ENCODE results near the gene LYSMD2. TPM values are rescaled to one million over a fixed set of nuclear protein-coding genes. Genes with fewer than 3 reads are reported as not detected.

LYSMD2 gene
- total RNA-seq, 4 donors from 2014 or later: 11.0 to 15.0 (median 12.9) TPM

DNA sequence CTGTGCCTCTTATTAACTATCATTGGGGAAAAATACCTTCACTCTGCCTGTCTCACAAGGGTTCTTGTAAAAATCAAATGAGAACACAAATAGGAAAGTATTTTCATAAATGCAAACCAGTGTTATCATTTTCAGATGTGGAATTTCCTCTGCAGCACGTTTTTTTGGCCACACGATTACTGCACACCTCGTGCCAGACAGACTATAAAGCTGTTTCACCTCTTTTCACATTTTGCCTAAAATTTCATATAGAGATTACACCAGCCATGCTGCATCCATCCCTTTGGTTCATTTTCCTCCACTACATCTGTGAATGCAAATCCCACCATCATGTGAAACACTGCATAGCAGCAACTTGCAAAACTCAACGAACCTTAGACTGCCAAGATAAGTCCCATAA is 12.7 kb upstream of the LYSMD2 start:
- 72 to 78% methylated on average over 4 of the region's 4 CpGs for WGBS, 2 donors
- Histone ChIP-seq H3K27me3 (no peaks in the 10 kb centered on the region), H3K4me3 (no peak overlapping the region), H3K4me1 (peaks cover 0 to 24% (median 6%) of the 10 kb centered on the region in 3 donors), H3K36me3 (no peaks in the 10 kb centered on the region), H3K9me3 (no peaks in the 10 kb centered on the region), H3K27ac (no peak overlapping the region)
- TF ChIP-seq, protein P1, sequence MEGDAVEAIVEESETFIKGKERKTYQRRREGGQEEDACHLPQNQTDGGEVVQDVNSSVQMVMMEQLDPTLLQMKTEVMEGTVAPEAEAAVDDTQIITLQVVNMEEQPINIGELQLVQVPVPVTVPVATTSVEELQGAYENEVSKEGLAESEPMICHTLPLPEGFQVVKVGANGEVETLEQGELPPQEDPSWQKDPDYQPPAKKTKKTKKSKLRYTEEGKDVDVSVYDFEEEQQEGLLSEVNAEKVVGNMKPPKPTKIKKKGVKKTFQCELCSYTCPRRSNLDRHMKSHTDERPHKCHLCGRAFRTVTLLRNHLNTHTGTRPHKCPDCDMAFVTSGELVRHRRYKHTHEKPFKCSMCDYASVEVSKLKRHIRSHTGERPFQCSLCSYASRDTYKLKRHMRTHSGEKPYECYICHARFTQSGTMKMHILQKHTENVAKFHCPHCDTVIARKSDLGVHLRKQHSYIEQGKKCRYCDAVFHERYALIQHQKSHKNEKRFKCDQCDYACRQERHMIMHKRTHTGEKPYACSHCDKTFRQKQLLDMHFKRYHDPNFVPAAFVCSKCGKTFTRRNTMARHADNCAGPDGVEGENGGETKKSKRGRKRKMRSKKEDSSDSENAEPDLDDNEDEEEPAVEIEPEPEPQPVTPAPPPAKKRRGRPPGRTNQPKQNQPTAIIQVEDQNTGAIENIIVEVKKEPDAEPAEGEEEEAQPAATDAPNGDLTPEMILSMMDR (IDR thresholded peaks at IDR 0.05): no peak
- TF ChIP-seq POLR2A (IDR thresholded peaks at IDR 0.05): no peak
- DNase-seq: no peak
- intact Hi-C loops (cut with DNase I): no loop called here

DNA sequence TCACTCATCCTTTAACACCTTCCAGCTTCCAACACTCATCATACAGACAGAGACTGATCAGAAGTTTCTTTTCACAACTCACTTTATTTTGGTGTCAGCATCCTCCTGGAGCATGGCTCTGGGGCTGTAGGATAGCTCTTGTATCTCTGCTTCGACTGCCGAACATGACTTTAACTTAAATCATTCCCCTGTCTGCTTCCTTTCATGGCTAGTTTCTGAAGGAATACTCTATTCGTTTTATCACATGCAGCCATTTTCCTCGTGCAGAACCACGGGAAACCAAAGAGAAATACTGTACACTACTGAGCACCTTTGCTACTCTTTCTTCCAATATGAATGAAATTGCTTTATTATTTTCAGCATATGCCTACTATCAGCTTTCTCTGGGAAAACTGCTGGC is 11.9 kb upstream of the LYSMD2 start:
- intact Hi-C loops (cut with DNase I): no loop called here
- Histone ChIP-seq H3K4me3 (no peak overlapping the region), H3K4me1 (peaks cover 0 to 23% (median 6%) of the 10 kb centered on the region in 3 donors), H3K36me3 (no peaks in the 10 kb centered on the region), H3K27me3 (no peaks in the 10 kb centered on the region), H3K9me3 (no peaks in the 10 kb centered on the region), H3K27ac (no peak overlapping the region)
- DNase-seq: no peak
- WGBS, 2 donors: 75 to 81% methylated on average over 5 of the region's 5 CpGs
- TF ChIP-seq POLR2A (IDR thresholded peaks at IDR 0.05): no peak

DNA sequence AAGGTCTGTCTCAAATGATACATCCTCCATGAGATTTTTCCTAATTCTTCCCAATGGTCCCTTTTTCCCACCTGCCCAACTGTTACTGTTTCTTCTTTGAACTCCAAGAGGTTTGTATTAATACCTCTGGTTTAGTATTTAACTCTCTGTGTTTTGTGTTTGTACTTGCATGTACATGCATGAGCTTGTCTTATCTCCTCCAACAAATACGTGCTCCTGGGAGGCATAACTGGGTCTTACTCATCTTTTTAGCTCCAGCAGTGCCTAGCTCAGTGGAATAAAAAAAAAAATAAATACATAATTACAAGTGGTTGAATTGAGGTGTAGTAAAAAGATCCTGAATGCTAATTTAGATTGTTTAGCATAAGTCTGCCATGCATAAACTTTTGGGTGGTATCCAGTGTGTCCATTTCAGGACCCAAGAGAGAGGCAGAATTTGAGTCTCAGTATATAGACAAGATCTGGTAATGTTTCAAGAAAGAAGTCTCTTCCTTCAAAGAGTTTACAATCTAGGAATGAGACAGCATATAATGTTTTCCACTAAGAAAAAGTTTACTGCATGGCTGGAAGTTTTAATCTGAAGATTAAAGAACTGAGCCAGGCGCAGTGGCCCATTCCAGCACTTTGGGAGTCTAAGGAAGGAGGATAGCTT is 1.7 kb upstream of the LYSMD2 start:
- TF ChIP-seq, protein P1 (IDR thresholded peaks at IDR 0.05): no peak
- no peak for TF ChIP-seq POLR2A (IDR thresholded peaks at IDR 0.05)
- Histone ChIP-seq H3K36me3 (no peaks in the 10 kb centered on the region), H3K27ac (peak overlapping the region in 3 of 4 donors; percentile 10 to 96 (median 14)), H3K4me3 (no peak overlapping the region), H3K9me3 (no peaks in the 10 kb centered on the region), H3K27me3 (no peaks in the 10 kb centered on the region), H3K4me1 (peaks cover 15 to 56% (median 26%) of the 10 kb centered on the region in 3 donors)
- intact Hi-C loops (cut with DNase I): no loop called here
- WGBS, 2 donors: 72 to 82% methylated on average over 2 of the region's 2 CpGs
- no peak for DNase-seq

DNA sequence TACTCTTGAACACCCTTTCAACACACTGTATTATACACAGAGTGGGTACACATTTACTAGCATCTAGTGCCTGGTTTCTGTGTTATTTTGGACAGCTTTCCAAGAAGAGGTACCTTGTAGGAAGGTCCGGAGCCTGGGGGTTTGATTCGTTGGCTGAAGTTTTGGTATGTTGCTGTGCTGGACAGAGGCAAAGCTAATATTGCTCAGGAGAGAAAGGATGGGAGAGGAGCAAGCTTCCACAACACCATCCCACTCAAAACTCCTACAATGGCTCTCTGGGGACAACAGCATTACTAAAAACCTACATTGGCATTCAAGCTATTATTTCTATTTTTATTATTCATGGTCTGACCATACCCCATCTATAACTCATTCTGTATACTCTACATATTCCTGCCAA is 1.1 kb upstream of the LYSMD2 start:
- no peaks in the 10 kb centered on the region for H3K9me3 ChIP-seq
- H3K27me3 ChIP-seq: no peaks in the 10 kb centered on the region
- H3K36me3 ChIP-seq: no peaks in the 10 kb centered on the region
- TF ChIP-seq, protein P1 (IDR thresholded peaks at IDR 0.05): no peak
- no peak for TF ChIP-seq POLR2A (IDR thresholded peaks at IDR 0.05)
- no peak for DNase-seq
- WGBS, 2 donors: 47 to 59% methylated on average over 2 of the region's 2 CpGs
- peak overlapping the region in 1 of 4 donors; percentile 71 for H3K4me3 ChIP-seq
- peaks cover 15 to 57% (median 26%) of the 10 kb centered on the region in 3 donors for H3K4me1 ChIP-seq
- H3K27ac ChIP-seq: peak overlapping the region; percentile 83 to 96 (median 90)
- intact Hi-C loops (cut with DNase I): no loop called here

DNA sequence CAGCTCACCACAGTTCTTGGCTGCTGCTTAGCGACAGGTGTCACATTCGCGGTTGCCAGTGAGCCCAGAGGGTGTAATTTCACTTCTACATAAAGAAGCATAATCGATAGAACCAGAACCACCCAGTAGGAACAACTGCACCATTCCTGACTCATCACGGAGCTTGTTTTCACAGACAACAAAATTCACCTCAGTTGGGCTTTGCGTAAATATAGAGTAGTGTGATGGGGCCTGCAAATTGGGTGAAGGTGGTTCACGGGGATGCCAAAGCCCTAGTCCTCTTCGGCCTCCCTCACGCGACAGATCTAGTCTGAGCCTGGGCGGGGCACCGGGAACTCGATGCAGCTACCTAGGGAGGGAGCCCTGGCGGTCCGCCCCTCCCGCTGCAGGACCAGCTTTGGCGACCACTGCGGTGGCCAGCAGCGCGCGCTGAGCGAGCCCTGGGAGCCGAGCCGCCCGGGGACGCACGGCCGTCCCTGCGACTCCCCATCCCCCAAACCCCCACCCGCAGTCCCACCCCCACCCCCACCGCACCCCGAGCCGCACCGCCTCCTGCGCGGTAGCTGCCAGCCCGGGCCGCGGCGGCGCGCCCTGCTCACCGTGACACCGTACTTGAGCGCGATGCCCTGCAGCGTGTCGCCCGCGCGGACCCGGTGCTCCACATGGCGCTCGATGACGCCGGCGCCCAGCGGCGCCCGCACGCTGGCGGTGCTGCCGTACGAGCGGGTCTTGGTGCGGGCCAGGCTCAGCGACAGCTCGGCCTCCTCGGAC is 519 bp downstream of the LYSMD2 start:
- H3K27ac ChIP-seq: peak overlapping the region; percentile 83 to 96 (median 90)
- WGBS, 2 donors: 1 to 2% methylated on average over 10 to 11 of the region's 69 CpGs
- intact Hi-C loops (cut with DNase I): no loop called here
- H3K27me3 ChIP-seq: no peaks in the 10 kb centered on the region
- TF ChIP-seq POLR2A (IDR thresholded peaks at IDR 0.05): no peak
- TF ChIP-seq, protein P1 (IDR thresholded peaks at IDR 0.05): no peak
- H3K36me3 ChIP-seq: no peaks in the 10 kb centered on the region
- peaks cover 19 to 67% (median 36%) of the 10 kb centered on the region in 3 donors for H3K4me1 ChIP-seq
- H3K9me3 ChIP-seq: no peaks in the 10 kb centered on the region
- peak overlapping the region; percentile 54 to 95 (median 82) for H3K4me3 ChIP-seq
- no peak for DNase-seq
